K562 (cell line): ENCODE results near the gene ST6GALNAC2. TPM values are rescaled to one million over a fixed set of nuclear protein-coding genes. Genes with fewer than 3 reads are reported as not detected.
"Not testable (repeated sequence)": the region's sequence is repeated elsewhere in the genome, so short reads cannot be mapped to it uniquely, and the experiment has no call there.

Experiments used
- ATAC-seq: fragments of 200-7000 bp; cut with Tn5 transposase; 3 replicates; pipeline ENCODE4 v1.9.1; 2020; ENCODE audit warnings: moderate library complexity
- BruUV-seq: library from RNA; stranded (reverse); fragments of 400-500 nt; replicated peaks from 2 replicates; lab custom pipeline; 2021; lab: Mats Ljungman, UMichigan
- CTCF ChIA-PET: fragments of 300-600 bp; formaldehyde crosslinking; extraction: SDS; loops from one replicate; lab custom pipeline; 2021; ENCODE audit warnings: low intra/inter-chr PET ratio; lab: Yijun Ruan, JAX
- POLR2A ChIA-PET: fragments of 300-600, 350-650 bp; sonication (Branson Sonifier 250); formaldehyde crosslinking; extraction: SDS; loops from one replicate; lab custom pipeline; 2021; ENCODE audit warnings: antibody characterized with exemption, inconsistent platforms; lab: Yijun Ruan, JAX
- DNase-seq, 4 experiments: peaks; one replicate each; pipeline versions ENCODE4 v3.0.0 to v3.0.0-alpha.2; 2011 to 2018; ENCODE audit warnings: low spot score in 3 of 4, mixed read lengths in 3 of 4; ENCODE audit errors: extremely low read depth in 1 of 4
- FAIRE-seq: peaks from 2 replicates; lab custom pipeline; 2011; peaks lifted over from hg19 to GRCh38; lab: Jason Lieb, UNC
- H2AFZ ChIP-seq: 2 replicates; pipeline ENCODE4 v1.6.0; 2011; ENCODE audit warnings: low read depth, low read length, control low read depth, inconsistent platforms
- H3K27ac ChIP-seq: fragments of 200-600 bp; 3 replicates; pipeline ENCODE4 v1.8.0; 2011; ENCODE audit warnings: low read depth, mild to moderate bottlenecking, control low read depth, inconsistent platforms, low read length, moderate library complexity, mixed read lengths; ENCODE audit errors: extremely low read depth
- H3K27me3 ChIP-seq, 2 experiments: fragments of 300-600 bp in 1 of 2; 2 replicates in 1 of 2; 3 replicates in 1 of 2; pipeline versions ENCODE4 v1.6.0 to v1.8.0; 2011; ENCODE audit warnings: inconsistent platforms in 2 of 2, low read length in 2 of 2, mild to moderate bottlenecking in 1 of 2, mixed read lengths in 1 of 2, moderate library complexity in 1 of 2; ENCODE audit not compliant: control insufficient read depth in 2 of 2, insufficient read depth in 2 of 2
- H3K36me3 ChIP-seq: fragments of 300-600 bp; 3 replicates; pipeline ENCODE4 v1.8.0; 2011; ENCODE audit warnings: mild to moderate bottlenecking, low read length, inconsistent platforms; ENCODE audit not compliant: control insufficient read depth, insufficient read depth
- H3K4me1 ChIP-seq, 2 experiments: fragments of 200-600 bp in 1 of 2; replicated peaks in 1 of 2; 2 replicates in 1 of 2; 3 replicates in 1 of 2; pipeline versions ENCODE4 v1.5.1 to v1.8.0; 2011; ENCODE audit warnings: inconsistent platforms in 2 of 2, low read length in 2 of 2, mild to moderate bottlenecking in 1 of 2, mixed read lengths in 1 of 2, moderate library complexity in 1 of 2; ENCODE audit not compliant: control insufficient read depth in 2 of 2, insufficient read depth in 2 of 2
- H3K4me2 ChIP-seq: 2 replicates; pipeline ENCODE4 v1.6.1; 2011; ENCODE audit warnings: low read length, control low read depth, inconsistent platforms, mixed read lengths; ENCODE audit not compliant: insufficient read depth
- H3K4me3 ChIP-seq: fragments of 200-600 bp; sonication (generic), shearing (Covaris generic); 2 replicates; pipeline ENCODE4 v1.5.1; 2016; ENCODE audit warnings: control low read depth, inconsistent platforms
- H3K79me2 ChIP-seq: fragments of 200-600 bp; 3 replicates; pipeline ENCODE4 v1.8.0; 2011; ENCODE audit warnings: low read length, inconsistent platforms; ENCODE audit not compliant: control insufficient read depth, insufficient read depth
- H3K9ac ChIP-seq, 2 experiments: 2 replicates each; pipeline versions ENCODE4 v1.6.0 to v1.6.1; 2011; ENCODE audit warnings: low read depth in 2 of 2, low read length in 2 of 2, control low read depth in 1 of 2, inconsistent platforms in 1 of 2, mild to moderate bottlenecking in 1 of 2, mixed read lengths in 1 of 2; ENCODE audit not compliant: insufficient read depth in 1 of 2
- H3K9me1 ChIP-seq: one replicate; pipeline ENCODE4 v1.6.0; 2011; ENCODE audit warnings: inconsistent platforms, mild to moderate bottlenecking, low read length, moderate library complexity; ENCODE audit not compliant: control insufficient read depth, insufficient read depth
- H3K9me3 ChIP-seq: replicated peaks from 2 replicates; pipeline ENCODE4 v1.5.1; 2011; ENCODE audit warnings: low read depth, low read length, inconsistent platforms; ENCODE audit not compliant: control insufficient read depth, insufficient read depth
- H4K20me1 ChIP-seq: replicated peaks from 2 replicates; pipeline ENCODE4 v1.6.1; 2011; ENCODE audit warnings: low read length, inconsistent platforms, mixed read lengths; ENCODE audit not compliant: control insufficient read depth, insufficient read depth
- ADNP ChIP-seq: fragments of 200-800 bp; sonication (Bioruptor generic); IDR thresholded peaks from 2 replicates; pipeline ENCODE4 v1.6.1; 2016; ENCODE audit warnings: missing genetic modification characterization, missing compliant biosample characterization
- BCOR ChIP-seq: fragments of 450-650 bp; IDR thresholded peaks from 2 replicates; pipeline ENCODE4 v1.6.1; 2016
- FOSL1 ChIP-seq: fragments of 200-800 bp; sonication (Bioruptor generic); conservative IDR thresholded peaks from 2 replicates; pipeline ENCODE4 v1.6.1; 2016; ENCODE audit warnings: missing genetic modification characterization, missing compliant biosample characterization
- HDAC2 ChIP-seq: fragments of 450-650 bp; IDR thresholded peaks from 2 replicates; pipeline ENCODE4 v1.6.1; 2016; ENCODE audit warnings: mild to moderate bottlenecking
- KDM1A ChIP-seq, 2 experiments: fragments of 450-650 bp; IDR thresholded peaks; 2 replicates each; pipeline ENCODE4 v1.6.1; 2016; ENCODE audit warnings: mild to moderate bottlenecking in 2 of 2
- NEUROD1 ChIP-seq: fragments of 150-350 bp; IDR thresholded peaks from 2 replicates; pipeline ENCODE4 v1.6.1; 2014; ENCODE audit warnings: borderline replicate concordance, low read length, low read depth; ENCODE audit not compliant: partially characterized antibody
- SIN3A ChIP-seq, 2 experiments: fragments of 150-350 bp in 1 of 2; IDR thresholded peaks; 2 replicates each; pipeline ENCODE4 v1.6.1; 2011 to 2016; ENCODE audit warnings: borderline replicate concordance in 2 of 2, low read depth in 2 of 2, low read length in 2 of 2, mild to moderate bottlenecking in 2 of 2, moderate library complexity in 2 of 2; ENCODE audit not compliant: control insufficient read depth in 1 of 2
- SNAPC5 ChIP-seq: fragments of 250-450 bp; sonication (Bioruptor Pico); IDR thresholded peaks from 2 replicates; pipeline ENCODE4 v1.8.0; 2021; ENCODE audit warnings: moderate library complexity, mild to moderate bottlenecking, inconsistent platforms
- SP1 ChIP-seq: sonication (generic); formaldehyde crosslinking; IDR thresholded peaks from 2 replicates; pipeline ENCODE4 v1.8.1; 2022; ENCODE audit warnings: mild to moderate bottlenecking, missing genetic modification reagents
- TARDBP ChIP-seq: fragments of 450-650 bp; IDR thresholded peaks from 2 replicates; pipeline ENCODE4 v1.6.1; 2016
- ZFP36 ChIP-seq: fragments of 150-350 bp; IDR thresholded peaks from 2 replicates; pipeline ENCODE4 v1.6.1; 2018; ENCODE audit warnings: low read length, low read depth; ENCODE audit not compliant: partially characterized antibody
- ZNF121 ChIP-seq: sonication (generic); formaldehyde crosslinking; conservative IDR thresholded peaks from 2 replicates; pipeline ENCODE4 v1.8.0; 2022; ENCODE audit warnings: missing genetic modification reagents
- ZNF224 ChIP-seq: sonication (generic); formaldehyde crosslinking; IDR thresholded peaks from 2 replicates; pipeline ENCODE4 v1.8.0; 2022; ENCODE audit warnings: mild to moderate bottlenecking, missing genetic modification reagents
- ZNF3 ChIP-seq: fragments of 250-450 bp; sonication (Bioruptor Pico); IDR thresholded peaks from 2 replicates; pipeline ENCODE4 v1.5.0; 2021; ENCODE audit warnings: mild to moderate bottlenecking, moderate library complexity
- ZNF311 ChIP-seq: fragments of 250-450 bp; sonication (Bioruptor Pico); IDR thresholded peaks from 2 replicates; pipeline ENCODE4 v1.4.0; 2020; ENCODE audit warnings: mild to moderate bottlenecking, moderate library complexity
- ZNF717 ChIP-seq: fragments of 250-450 bp; sonication (Bioruptor Pico); IDR thresholded peaks from 2 replicates; pipeline ENCODE4 v1.5.0; 2021
- ZNF76 ChIP-seq: fragments of 250-450 bp; sonication (Bioruptor Pico); IDR thresholded peaks from 2 replicates; pipeline ENCODE4 v1.4.0; 2020; ENCODE audit warnings: mild to moderate bottlenecking, moderate library complexity, borderline replicate concordance
- WGBS: fragments of 100-300 bp; shearing (Covaris generic); methylation state at CpG from one replicate; pipeline ENCODE4 v1.1.6; 2016; ENCODE audit warnings: low coverage, mixed read lengths; ENCODE audit not compliant: insufficient coverage; ENCODE audit errors: missing lambda C conversion rate; 5-methylcytosine and 5-hydroxymethylcytosine counted together
- in situ Hi-C: fragments of 300-500 bp; cut with MboI; formaldehyde crosslinking; loops from 4 replicates; pipeline ENCODE4 v1.15.0; 2018; ENCODE audit warnings: inconsistent platforms, mixed read lengths
- intact Hi-C: fragments of 100-400 bp; cut with micrococcal nuclease; formaldehyde crosslinking; loops from 2 replicates; pipeline ENCODE4 v1.14.2; 2022
- polyA plus RNA-seq, 8 experiments: library from polyadenylated mRNA; depleted of rRNA in 4 of 8; stranded (reverse) in 5 of 8; unstranded in 3 of 8; fragments of >200 nt; fragmentation: Nextera tagmentation in 2 of 8; fragmentation: Illumina TruSeq in 1 of 8; extraction: Ambion mirVana in 2 of 8; extraction: Trizol in 1 of 8; gene quantifications; 2 replicates each; pipeline versions ENCODE4 v1.2.1 to v1.2.3, GENCODE V29; 2011 to 2014; ENCODE audit warnings: inconsistent platforms in 1 of 8, missing spikeins in 1 of 8
- total RNA-seq, 7 experiments: library from RNA; depleted of rRNA in 6 of 7; stranded (reverse); fragments of >200 nt in 6 of 7; fragmentation: Illumina TruSeq in 2 of 7; extraction: Trizol in 2 of 7; gene quantifications; 2 replicates each; pipeline versions ENCODE4 v1.2.1 to v1.2.3, GENCODE V29; 2011 to 2021; ENCODE audit warnings: low replicate concordance in 1 of 7

The ST6GALNAC2 gene
- total and polyA plus RNA-seq, 9 of the 15 experiments (the other 6 are each of a cell fraction or from before 2014, with no cell fraction given) = 0.18 TPM; not detected in 8

- POLR2A ChIA-PET = interaction anchor here (1.0 kb wide), 1 partner anchor 203 kb away, joined by 3 read pairs; the partner anchor contains the start of gene SRSF2
- CTCF ChIA-PET, H3K4me2 ChIP-seq, H3K27me3 ChIP-seq, intact Hi-C loops, FAIRE-seq, in situ Hi-C loops, H3K36me3 ChIP-seq, H3K27ac ChIP-seq, H2AFZ ChIP-seq, ATAC-seq, H3K9ac ChIP-seq, H4K20me1 ChIP-seq, BruUV-seq, DNase-seq, H3K79me2 ChIP-seq, H3K9me1 ChIP-seq, H3K4me3 ChIP-seq, H3K9me3 ChIP-seq: not testable (repeated sequence)
- peak; percentile 74 for TF ChIP-seq ZNF121
- H3K4me1 ChIP-seq = peaks cover 23 to 56% of the 10 kb centered on the region in 2 experiments
- WGBS = 64% methylated on average over 9 of the region's 9 CpGs
Observed at GRCh38 chr17:76533640-76534359, 51.9 kb downstream of the ST6GALNAC2 start.

GRCh38 chr17:76532072-76532651 is 53.5 kb downstream of the ST6GALNAC2 start:
- H3K4me3 ChIP-seq = no peak overlapping the region
- no peak overlapping the region for H2AFZ ChIP-seq
- FAIRE-seq (no peak), ATAC-seq (no peak), DNase-seq (no peak)
- in situ Hi-C loops (no loop called here), intact Hi-C loops (no loop called here)
- peaks cover 30 to 62% of the 10 kb centered on the region in 2 experiments for H3K4me1 ChIP-seq
- H3K27me3 ChIP-seq = no peaks in the 10 kb centered on the region
- no peaks in the 10 kb centered on the region for H3K79me2 ChIP-seq
- H4K20me1 ChIP-seq = no peaks in the 10 kb centered on the region
- H3K9me3 ChIP-seq = no peaks in the 10 kb centered on the region
- H3K9me1 ChIP-seq = no peaks in the 10 kb centered on the region
- H3K4me2 ChIP-seq = no peak overlapping the region
- POLR2A ChIA-PET = interaction anchor here (0.5 to 0.6 kb wide), 3 partner anchors 10 to 636 kb away, joined by 3 read pairs; no protein-coding TSS in a partner anchor
- 74% methylated on average over 7 of the region's 8 CpGs for WGBS
- CTCF ChIA-PET = no interaction called here
- peak overlapping the region in 1 of 2 experiments; percentile 65; a peak in 1 of 4 replicates for H3K9ac ChIP-seq
- H3K36me3 ChIP-seq = no peaks in the 10 kb centered on the region; the same call in 2 of the 3 replicates
- no TSS peak for BruUV-seq
- no peak overlapping the region for H3K27ac ChIP-seq
- TF ChIP-seq SNAPC5 (CRISPR knock-in tag) = no peak
- no peak for TF ChIP-seq ZNF717 (CRISPR knock-in tag)
- TF ChIP-seq ZNF224 (CRISPR knock-in tag) = no peak
- TF ChIP-seq ZNF311 (CRISPR knock-in tag) = no peak
- TF ChIP-seq ZNF76 (CRISPR knock-in tag) = no peak
- TF ChIP-seq NEUROD1 = no peak
- TF ChIP-seq HDAC2 = 0 out of 2 replicates have a peak, but pooled peaks have one; percentile 54
- peak; percentile 97 for TF ChIP-seq BCOR
- TF ChIP-seq FOSL1 = no peak
- TF ChIP-seq KDM1A (IDR thresholded peaks at IDR 0.05) = peak; percentile 81 to 90
- no peak for TF ChIP-seq SP1 (CRISPR knock-in tag)
- TF ChIP-seq ADNP (tag) = peak; percentile 54; the same call in 1 of the 2 replicates
- TF ChIP-seq ZNF3 (CRISPR knock-in tag) = no peak
- TF ChIP-seq SIN3A (IDR thresholded peaks at IDR 0.05; ENCODE audit: borderline replicate concordance in 2 of 2, control insufficient read depth in 1 of 2, low read depth in 2 of 2, low read length in 2 of 2) = no peak
- no peak for TF ChIP-seq TARDBP
- TF ChIP-seq ZFP36 = peak; percentile 78
